GM21390 (cell line): ENCODE measurements around the gene CSNK1G2.
A peak's percentile ranks its signal among the peaks of the same experiment; 100 is the strongest.

Experiments used
- ATAC-seq: cut with Tn5 transposase; IDR thresholded peaks from one replicate; pipeline ENCODE4 v1.9.1; 2021; ENCODE audit not compliant: unreplicated experiment

The CSNK1G2 gene

GRCh38 chr19:1917926-1918325 lies 23.0 kb upstream of the CSNK1G2 start:
- no peak for ATAC-seq

- ATAC-seq: no peak
Measured at GRCh38 chr19:1918975-1919374, 22.0 kb upstream of the CSNK1G2 start.

GRCh38 chr19:1920644-1921043 lies 20.3 kb upstream of the CSNK1G2 start:
- ATAC-seq: no peak

DNA sequence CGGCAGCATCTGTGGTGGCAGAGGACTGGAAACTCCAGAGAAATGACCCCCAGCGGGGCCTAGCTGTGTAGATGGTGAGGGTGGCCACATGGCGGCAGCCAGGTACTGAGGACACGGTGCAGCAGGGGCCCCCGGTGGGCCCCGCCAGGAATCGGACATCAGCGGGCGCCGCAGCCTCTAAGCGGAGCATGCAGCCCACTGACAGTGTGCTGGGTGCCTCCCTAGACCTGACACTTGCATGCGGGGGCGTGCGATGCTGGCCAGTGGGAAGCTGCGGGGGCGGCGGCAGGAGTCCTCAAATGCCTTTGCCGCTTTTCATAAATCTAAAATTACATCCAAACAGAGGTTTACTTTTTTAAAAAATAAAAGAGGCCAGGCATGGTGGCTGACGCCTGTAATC lies 19.6 kb upstream of the CSNK1G2 start:
- ATAC-seq: no peak

GRCh38 chr19:1921825-1922224 lies 19.1 kb upstream of the CSNK1G2 start:
- ATAC-seq: no peak

GRCh38 chr19:1922803-1923202 lies 18.2 kb upstream of the CSNK1G2 start:
- no peak for ATAC-seq

DNA sequence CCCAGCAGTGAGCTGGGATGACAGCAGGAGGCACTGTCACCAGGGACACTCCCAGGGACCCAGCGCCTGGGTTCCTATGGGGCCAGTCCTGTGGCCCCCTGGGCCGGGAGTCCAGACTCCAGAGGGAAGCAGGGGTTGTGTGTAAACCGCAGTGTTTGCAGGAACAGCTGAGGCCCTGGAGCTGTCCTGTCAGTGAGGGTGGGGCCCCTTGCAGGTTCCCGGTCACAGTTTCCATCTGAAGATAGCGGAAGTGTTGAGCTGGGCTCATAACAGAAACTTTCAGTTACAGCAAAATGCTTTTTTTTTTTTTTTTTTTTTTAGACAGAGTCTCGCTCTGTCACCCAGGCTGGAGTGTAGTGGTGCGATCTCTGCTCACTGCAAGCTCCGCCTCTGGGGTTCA lies 17.7 kb upstream of the CSNK1G2 start:
- no peak for ATAC-seq

DNA sequence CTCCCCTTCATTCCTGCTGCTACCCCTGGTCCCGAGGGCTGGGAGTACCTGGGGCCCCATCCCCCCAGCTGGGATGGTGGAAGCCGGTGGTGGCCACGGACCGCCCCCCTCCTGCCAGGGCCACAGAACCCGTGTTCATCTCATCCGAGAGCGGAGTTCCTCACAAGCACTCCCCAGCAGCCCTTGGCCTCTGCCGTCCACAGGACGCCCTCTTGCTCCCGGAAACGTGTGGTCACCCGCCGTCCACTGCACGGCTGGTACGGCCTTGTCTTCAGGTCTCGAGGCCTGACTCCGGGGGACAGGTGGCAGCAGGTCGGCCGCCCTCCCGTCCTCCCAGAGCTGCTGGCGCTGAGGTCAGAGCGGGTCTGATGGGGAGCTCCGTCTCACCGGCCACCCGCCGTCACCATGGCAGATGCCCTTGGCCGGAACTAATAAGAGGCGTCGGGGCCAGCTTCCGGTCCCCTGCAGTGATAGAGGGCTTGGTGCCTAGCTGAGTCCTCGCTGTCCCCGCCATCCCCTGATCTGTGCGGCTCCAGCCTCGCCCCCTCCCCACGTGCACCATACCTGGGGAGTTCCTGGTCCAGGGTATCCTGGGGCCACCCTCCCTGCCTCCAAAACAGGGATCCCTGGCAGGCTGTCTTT lies 16.5 kb upstream of the CSNK1G2 start:
- ATAC-seq: no peak

GRCh38 chr19:1925544-1925943 lies 15.4 kb upstream of the CSNK1G2 start:
- no peak for ATAC-seq

- ATAC-seq: peak; percentile 55
Measured at GRCh38 chr19:1929021-1929742, 11.8 kb upstream of the CSNK1G2 start.

- no peak for ATAC-seq
Measured at GRCh38 chr19:1931445-1931844, 9.5 kb upstream of the CSNK1G2 start.

GRCh38 chr19:1932395-1932794 lies 8.6 kb upstream of the CSNK1G2 start:
- ATAC-seq: no peak

DNA sequence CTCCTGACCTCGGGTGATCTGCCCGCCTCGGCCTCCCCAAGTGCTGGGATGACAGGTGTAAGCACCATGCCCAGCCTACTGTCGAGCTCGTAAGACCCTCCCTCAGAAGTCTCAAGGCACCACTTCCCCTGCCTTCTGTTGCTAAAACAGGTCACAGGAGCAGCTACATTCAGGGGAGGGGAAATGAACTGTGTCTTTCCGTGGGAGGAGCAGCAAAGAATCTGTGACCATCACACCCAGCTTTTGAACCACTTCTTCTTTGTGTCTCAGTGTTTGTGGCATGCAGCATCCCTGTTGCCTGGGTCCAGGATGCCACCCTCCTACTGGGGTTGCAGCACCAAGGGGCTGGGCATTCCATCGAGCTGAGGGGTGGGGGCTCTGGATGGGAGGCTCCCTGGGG lies 7.7 kb upstream of the CSNK1G2 start:
- no peak for ATAC-seq

DNA sequence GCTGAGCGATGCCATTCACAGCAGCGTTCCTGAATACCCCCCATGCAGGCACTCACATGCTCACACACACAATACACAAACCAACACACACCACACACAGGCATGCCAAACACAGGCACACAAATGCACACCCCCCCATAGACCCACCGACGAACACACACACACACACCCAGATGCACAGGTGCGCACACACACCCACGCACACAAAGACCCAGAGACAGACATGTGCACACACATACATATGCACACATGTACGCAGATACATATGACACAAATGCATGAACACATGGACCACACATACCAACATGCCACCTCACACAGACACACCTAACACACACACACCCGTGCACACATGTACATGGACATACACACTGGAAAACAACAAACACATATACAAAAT lies 7.0 kb upstream of the CSNK1G2 start:
- no peak for ATAC-seq

GRCh38 chr19:1935484-1936208 lies 5.3 kb upstream of the CSNK1G2 start:
- no peak for ATAC-seq

- no peak for ATAC-seq
Measured at GRCh38 chr19:1936430-1936829, 4.5 kb upstream of the CSNK1G2 start.

- ATAC-seq: no peak
Measured at GRCh38 chr19:1936916-1937610, 3.9 kb upstream of the CSNK1G2 start.

DNA sequence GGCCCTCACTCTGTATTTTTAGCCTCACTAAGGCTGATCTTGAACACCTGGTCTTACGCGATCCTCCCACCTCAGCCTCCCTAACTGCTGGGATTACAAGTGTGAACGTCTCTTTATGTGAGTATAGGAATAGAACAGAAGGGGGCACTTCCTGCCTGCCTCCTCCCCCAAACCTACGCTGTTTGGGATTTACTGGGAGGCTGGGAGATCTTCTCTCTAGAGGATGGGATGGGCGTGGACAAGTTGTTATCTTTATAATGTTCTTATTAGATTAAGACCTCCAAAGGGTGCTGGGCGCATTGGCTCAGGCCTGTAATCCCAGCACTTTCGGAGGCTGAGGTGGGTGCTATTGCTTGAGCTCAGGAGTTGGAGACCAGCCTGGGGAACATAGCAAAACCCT lies 2.9 kb upstream of the CSNK1G2 start:
- ATAC-seq: no peak

GRCh38 chr19:1942078-1942933 lies 1.3 kb downstream of the CSNK1G2 start:
- no peak for ATAC-seq

DNA sequence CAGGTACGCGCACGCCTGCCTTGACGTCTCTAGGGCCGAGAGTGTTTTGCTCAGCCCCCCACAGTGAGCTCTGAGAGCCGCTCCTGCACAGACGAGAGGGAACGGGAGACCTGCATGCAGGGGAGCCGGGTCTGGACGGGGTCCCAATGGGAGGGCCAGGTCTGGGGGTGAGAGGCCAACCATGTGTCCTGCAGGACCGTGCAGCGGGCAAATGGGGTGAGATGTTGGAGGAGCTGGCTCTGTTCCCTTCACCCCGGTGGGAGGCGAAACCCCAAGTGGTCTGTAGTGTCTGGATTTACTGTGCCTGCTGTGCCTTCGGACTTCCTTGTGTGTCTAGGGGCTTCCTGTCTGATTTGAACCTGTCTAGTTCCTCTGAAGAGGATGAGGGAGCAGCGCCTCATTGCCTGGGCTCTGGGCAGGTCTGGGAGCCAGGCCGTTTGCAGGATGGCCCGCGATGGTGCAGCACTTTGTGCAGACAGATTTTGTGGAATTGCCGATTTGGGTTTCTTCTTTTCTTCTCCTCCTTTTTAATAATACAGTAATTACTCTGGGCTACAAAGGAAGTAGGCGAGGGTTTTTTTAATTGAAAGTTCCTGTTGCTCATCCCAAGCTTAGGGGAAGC lies 2.1 kb downstream of the CSNK1G2 start:
- ATAC-seq: no peak
